CD4-positive, alpha-beta T cell treated with Interleukin-10 for 1 hour (primary cell): ENCODE results near the gene RUFY3.
"Not testable (repeated sequence)": the region's sequence is repeated elsewhere in the genome, so short reads cannot be mapped to it uniquely, and the experiment has no call there.

Experiments
- DNase-seq: peaks from one replicate; pipeline ENCODE4 v3.0.0-alpha.2; 2020

Gene RUFY3

GRCh38 chr4:70721747-70722146, at the start of gene RUFY3:
Gene RUFY3 (plus strand): TSS chr4:70721964. CDS start chr4:70722574, 610 bp downstream.
- DNase-seq: no peak

- no peak for DNase-seq
These were observed 47.6 kb upstream of the RUFY3 start for GRCh38 chr4:70674191-70674590.

GRCh38 chr4:70674731-70675130, 47.0 kb upstream of the RUFY3 start:
- DNase-seq: no peak

- no peak for DNase-seq
These were observed 45.1 kb upstream of the RUFY3 start for GRCh38 chr4:70676554-70677090.

GRCh38 chr4:70678383-70678999, 43.3 kb upstream of the RUFY3 start:
- DNase-seq: peak; percentile 11

- no peak for DNase-seq
These were observed 40.8 kb upstream of the RUFY3 start for GRCh38 chr4:70680934-70681333.

- DNase-seq: no peak
These were observed 40.1 kb upstream of the RUFY3 start for GRCh38 chr4:70681704-70682103.

GRCh38 chr4:70682142-70682541, 39.6 kb upstream of the RUFY3 start:
- DNase-seq: not testable (repeated sequence)

- DNase-seq: peak; percentile 49
These were observed 34.4 kb upstream of the RUFY3 start for GRCh38 chr4:70687392-70687791.

GRCh38 chr4:70687821-70688794, 33.7 kb upstream of the RUFY3 start, which contains the start of gene UTP3:
Gene UTP3 (plus strand): TSS chr4:70688532. CDS start chr4:70688678, 146 bp downstream.
- DNase-seq: peak; percentile 93

GRCh38 chr4:70688795-70689231, 33.0 kb upstream of the RUFY3 start:
- no peak for DNase-seq

GRCh38 chr4:70691661-70692060, 30.1 kb upstream of the RUFY3 start:
- no peak for DNase-seq

GRCh38 chr4:70694633-70695032, 27.1 kb upstream of the RUFY3 start:
- not testable (repeated sequence) for DNase-seq

GRCh38 chr4:70698435-70698834, 23.3 kb upstream of the RUFY3 start:
- not testable (repeated sequence) for DNase-seq

- DNase-seq: no peak
These were observed 21.1 kb upstream of the RUFY3 start for GRCh38 chr4:70700712-70701111.

- DNase-seq: no peak
These were observed 20.5 kb upstream of the RUFY3 start for GRCh38 chr4:70701271-70701670.

GRCh38 chr4:70702592-70702991, 19.2 kb upstream of the RUFY3 start:
- not testable (repeated sequence) for DNase-seq

GRCh38 chr4:70703619-70704214, 18.0 kb upstream of the RUFY3 start:
- no peak for DNase-seq

- DNase-seq: peak; percentile 68
These were observed 17.4 kb upstream of the RUFY3 start for GRCh38 chr4:70704215-70704930.

- no peak for DNase-seq
These were observed 16.9 kb upstream of the RUFY3 start for GRCh38 chr4:70704931-70705182.

GRCh38 chr4:70705183-70706043, 16.4 kb upstream of the RUFY3 start:
- peak; percentile 80 for DNase-seq

GRCh38 chr4:70706044-70706461, 15.7 kb upstream of the RUFY3 start:
- no peak for DNase-seq
